Activated naive CD4-positive, alpha-beta T cell treated with anti-CD3 and anti-CD28 coated beads, Interleukin-2, amount 50 U/mL, for 24 hours (primary cell): Measurements from ENCODE around the gene HSP90AB1.

Experiments
- H3K27ac Mint-ChIP-seq: one replicate; pipeline ENCODE4 v1.8.0; 2021; ENCODE audit warnings: mild to moderate bottlenecking, mixed read lengths
- H3K27me3 Mint-ChIP-seq: one replicate; pipeline ENCODE4 v1.8.0; 2021; ENCODE audit warnings: mixed read lengths
- H3K36me3 Mint-ChIP-seq: one replicate; pipeline ENCODE4 v1.8.0; 2021; ENCODE audit warnings: mixed read lengths
- H3K4me1 Mint-ChIP-seq: one replicate; pipeline ENCODE4 v1.8.0; 2021; ENCODE audit warnings: mixed read lengths
- H3K4me3 Mint-ChIP-seq: one replicate; pipeline ENCODE4 v1.8.0; 2021; ENCODE audit warnings: mild to moderate bottlenecking, mixed read lengths
- H3K9me3 Mint-ChIP-seq: one replicate; pipeline ENCODE4 v1.8.0; 2021; ENCODE audit warnings: mixed read lengths

HSP90AB1 gene

DNA sequence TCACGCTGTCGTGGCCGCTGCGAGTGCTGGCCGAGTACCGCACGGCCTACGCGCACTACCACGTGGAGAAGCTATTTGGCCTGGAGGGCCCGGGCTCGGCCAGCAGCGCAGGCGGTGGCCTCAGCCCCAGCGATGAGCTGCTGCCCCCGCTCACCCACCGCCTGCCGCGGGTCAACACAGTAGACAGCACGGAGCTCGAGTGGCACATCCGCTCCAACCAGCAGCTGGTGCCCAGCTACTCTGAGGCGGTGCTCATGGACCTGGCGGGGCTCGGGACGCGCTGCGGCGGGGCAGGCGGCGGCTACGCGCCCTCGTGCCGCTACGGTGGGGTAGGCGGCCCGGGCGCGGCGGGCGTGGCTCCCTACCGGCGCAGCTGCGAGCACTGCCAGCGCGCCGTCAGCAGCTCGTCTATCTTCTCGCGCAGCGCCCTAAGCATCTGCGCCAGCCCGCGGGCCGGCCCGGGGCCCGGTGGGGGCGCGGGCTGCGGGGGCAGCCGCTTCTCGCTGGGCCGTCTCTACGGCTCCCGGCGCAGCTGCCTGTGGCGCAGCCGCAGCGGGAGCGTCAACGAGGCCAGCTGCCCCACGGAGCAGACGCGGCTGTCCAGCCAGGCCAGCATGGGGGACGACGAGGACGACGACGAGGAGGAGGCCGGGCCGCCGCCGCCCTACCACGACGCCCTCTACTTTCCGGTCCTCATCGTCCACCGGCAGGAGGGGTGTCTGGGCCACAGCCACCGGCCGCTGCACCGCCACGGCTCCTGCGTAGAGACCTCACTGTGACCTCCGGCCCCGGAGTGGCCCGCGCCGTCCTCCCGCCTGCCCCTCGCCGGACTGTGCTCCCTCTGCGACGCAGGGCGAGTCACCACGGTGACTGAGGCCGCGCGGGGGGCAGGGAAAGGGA, 29.1 kb downstream of the HSP90AB1 start:
- Mint-ChIP-seq H3K36me3 (peaks cover 1% of the 10 kb centered on the region), H3K4me1 (peaks cover 8% of the 10 kb centered on the region), H3K27ac (no peak overlapping the region), H3K27me3 (peaks cover 40% of the 10 kb centered on the region), H3K4me3 (no peak overlapping the region), H3K9me3 (no peaks in the 10 kb centered on the region)

DNA sequence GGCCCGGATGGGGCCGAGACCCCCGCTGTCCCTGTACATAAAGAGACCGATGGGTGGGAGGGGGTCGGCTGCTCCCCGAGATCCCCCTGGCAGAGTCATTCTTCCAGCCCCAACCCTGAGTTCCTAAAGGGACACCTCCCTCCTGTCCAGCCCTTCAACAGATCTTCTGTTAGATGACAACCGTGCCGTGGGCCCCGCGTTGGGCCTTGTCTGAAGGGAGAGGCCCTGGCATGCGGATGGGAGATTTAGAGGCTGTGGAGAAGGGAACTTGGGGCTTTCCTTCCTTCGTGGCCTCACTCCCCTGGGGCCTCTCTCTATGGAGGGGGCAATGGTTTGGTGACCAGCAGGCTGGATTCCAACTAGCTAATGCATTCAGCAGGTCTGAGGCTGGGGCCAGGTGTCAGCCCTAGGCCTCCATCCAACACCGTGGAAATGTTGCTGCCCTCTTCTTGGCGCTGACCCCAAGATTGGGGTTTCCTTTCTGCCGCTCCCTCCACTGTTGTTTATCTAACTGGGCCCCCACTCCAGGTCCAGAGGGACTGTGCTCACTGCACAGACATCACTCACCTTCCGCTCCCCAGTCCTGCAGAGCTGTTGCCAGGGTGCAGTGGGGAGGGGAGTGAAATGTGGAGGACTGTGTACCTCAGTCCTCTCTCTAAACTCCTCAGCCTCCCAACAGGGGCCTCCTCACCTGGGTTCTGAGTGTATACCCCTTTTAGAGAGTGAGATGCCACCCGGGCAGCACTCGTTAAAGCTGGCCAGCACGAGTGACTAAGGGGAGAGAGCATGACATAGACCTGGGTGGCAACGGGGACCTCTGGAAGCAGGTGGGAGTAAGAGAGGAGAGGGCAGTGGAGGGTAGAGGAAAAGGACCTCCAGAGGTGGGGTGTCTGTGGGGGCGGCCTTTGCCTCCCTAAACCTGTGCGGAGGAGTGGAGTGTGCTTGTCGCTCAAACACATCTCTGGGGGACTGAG, 30.1 kb downstream of the HSP90AB1 start:
- H3K9me3 Mint-ChIP-seq = no peaks in the 10 kb centered on the region
- H3K27ac Mint-ChIP-seq = no peak overlapping the region
- peaks cover 4% of the 10 kb centered on the region for H3K4me1 Mint-ChIP-seq
- peaks cover 33% of the 10 kb centered on the region for H3K27me3 Mint-ChIP-seq
- H3K4me3 Mint-ChIP-seq = peak overlapping the region; percentile 28
- H3K36me3 Mint-ChIP-seq = no peaks in the 10 kb centered on the region

DNA sequence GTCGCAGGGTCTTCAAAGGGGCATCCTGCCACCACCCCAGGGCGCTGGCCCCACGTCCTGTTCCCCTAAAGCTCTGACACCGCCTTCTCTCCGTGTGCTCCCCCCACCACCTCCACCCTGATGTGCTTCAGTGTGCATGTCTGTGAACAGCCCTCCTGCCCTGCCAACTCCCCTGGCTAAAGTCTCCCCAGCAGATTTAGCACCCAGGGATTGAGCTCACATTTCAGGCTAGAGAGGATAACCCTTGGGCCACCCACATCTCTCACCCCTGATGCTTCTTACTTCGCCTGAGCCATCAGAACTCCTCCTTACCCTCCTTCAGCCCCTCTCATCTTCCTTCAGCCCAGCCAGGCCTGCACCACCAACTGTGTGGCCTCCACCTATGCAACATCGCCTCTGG, 30.9 kb downstream of the HSP90AB1 start:
- peaks cover 30% of the 10 kb centered on the region for H3K27me3 Mint-ChIP-seq

DNA sequence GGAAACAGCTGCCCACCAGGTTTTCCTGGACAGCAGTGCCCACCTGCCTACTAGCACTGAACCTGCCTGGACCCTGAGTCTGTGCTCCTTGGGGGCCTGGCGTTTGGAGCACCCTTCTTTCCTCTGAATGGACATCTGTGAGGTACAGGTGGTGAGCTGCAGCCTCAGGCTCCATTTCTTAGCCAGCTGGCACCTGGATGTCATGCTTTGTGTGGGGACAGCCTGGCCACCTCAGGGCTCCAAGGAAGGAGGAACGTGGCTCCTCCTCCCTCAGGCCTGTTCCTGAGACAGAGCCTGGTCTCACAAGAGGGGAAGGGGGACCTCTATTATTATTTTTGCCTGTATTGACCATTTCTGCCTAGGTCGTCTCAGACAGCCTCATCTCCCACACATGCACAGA, 31.4 kb downstream of the HSP90AB1 start:
- peaks cover 24% of the 10 kb centered on the region for H3K27me3 Mint-ChIP-seq
- no peak overlapping the region for H3K4me3 Mint-ChIP-seq
- no peak overlapping the region for H3K27ac Mint-ChIP-seq
- H3K9me3 Mint-ChIP-seq = no peaks in the 10 kb centered on the region
- no peaks in the 10 kb centered on the region for H3K36me3 Mint-ChIP-seq
- peaks cover 4% of the 10 kb centered on the region for H3K4me1 Mint-ChIP-seq

More for the DNA sequence above, 30.9 kb downstream of the HSP90AB1 start:
- no peak overlapping the region for H3K4me3 Mint-ChIP-seq
- no peaks in the 10 kb centered on the region for H3K36me3 Mint-ChIP-seq
- no peaks in the 10 kb centered on the region for H3K9me3 Mint-ChIP-seq
- no peak overlapping the region for H3K27ac Mint-ChIP-seq
- peaks cover 4% of the 10 kb centered on the region for H3K4me1 Mint-ChIP-seq

DNA sequence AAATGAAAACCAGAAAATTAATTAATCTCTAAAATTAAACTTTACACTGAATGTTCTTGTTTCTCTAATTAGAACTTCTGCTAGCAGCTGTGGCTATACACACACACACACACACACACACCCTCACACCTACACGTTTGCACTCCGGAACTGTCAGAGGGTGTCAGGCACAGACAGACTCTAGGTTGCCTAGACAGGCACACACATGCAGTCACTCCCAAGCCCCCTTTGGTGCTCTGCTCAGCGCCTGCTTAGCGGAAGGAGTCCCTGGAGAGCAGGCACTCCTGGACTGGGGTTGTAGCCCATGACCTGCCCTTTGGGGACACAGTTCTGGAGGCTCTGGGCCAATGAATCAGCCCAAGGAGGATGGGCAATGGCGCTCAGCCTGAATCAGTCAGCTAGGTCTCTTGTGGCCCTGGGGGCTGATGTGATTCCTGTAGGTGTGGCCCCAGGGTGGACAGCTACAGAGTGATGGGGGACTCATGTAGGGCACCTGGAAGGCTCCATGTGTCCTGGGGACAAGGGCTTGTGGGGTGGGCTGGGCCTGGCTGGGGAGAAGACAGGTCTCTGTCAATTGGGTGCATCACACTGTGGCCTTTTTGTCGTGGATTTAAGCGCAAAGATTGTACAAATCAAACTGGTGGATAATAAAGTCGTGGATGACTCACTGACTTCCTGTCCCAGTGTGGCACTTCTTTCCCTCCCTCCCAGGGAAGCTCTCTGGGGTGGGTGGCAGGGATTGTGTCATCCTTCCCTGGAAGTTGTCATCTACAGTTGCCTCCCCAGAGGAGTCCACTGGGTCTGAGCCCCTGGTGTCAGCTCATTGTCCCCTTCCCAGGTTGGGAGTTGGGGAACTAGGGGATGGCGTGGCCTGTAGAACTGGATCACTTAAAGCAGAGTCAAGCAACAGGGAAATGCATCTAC, 32.1 kb downstream of the HSP90AB1 start:
- peaks cover 19% of the 10 kb centered on the region for H3K27me3 Mint-ChIP-seq
- H3K27ac Mint-ChIP-seq = no peak overlapping the region

DNA sequence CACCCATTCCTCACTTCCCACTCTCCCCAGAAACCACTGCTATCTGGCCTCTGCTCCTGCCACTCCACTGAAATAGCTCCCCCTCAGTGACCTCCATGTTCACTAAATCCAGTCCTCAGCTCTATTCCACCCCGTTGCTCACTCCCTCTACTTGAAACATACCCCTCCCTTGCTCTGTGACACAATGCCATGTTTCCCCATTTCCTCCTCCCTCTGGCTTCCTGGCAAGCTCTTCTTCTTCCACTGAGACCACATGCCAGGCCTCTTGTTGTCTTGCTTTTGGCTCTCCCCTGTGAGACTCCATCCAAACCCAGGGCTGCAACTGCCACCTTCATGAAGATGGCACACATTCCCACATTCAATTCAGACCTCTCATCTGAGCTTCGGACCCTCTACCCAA, 37.2 kb downstream of the HSP90AB1 start:
- Mint-ChIP-seq H3K4me1 (no peaks in the 10 kb centered on the region), H3K4me3 (no peak overlapping the region), H3K36me3 (no peaks in the 10 kb centered on the region), H3K9me3 (no peaks in the 10 kb centered on the region), H3K27me3 (peaks cover 16% of the 10 kb centered on the region), H3K27ac (no peak overlapping the region)

More for the DNA sequence above, 32.1 kb downstream of the HSP90AB1 start:
- H3K36me3 Mint-ChIP-seq = no peaks in the 10 kb centered on the region
- H3K4me1 Mint-ChIP-seq = peaks cover 4% of the 10 kb centered on the region
- no peak overlapping the region for H3K4me3 Mint-ChIP-seq
- no peaks in the 10 kb centered on the region for H3K9me3 Mint-ChIP-seq

DNA sequence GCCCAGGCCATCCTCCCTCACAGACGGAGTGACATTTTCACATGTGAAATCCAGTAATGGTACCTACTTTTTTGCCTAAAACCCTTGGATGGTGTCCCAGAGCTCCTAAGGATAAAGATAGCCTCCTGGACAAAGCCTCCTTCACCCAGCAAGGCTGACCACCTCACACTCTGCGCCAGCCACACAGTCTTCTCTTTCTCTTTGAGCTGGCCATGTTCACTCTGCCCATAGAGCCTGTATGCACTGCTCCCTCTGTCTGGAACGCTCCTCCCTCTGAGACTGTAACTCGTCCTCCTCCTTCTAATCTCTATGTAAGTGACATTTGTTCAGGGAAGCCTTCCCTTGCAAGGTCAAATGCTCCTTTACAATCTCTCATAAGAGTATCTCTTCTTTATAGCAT, 38.0 kb downstream of the HSP90AB1 start:
- Mint-ChIP-seq H3K9me3 (no peaks in the 10 kb centered on the region), H3K36me3 (no peaks in the 10 kb centered on the region), H3K27ac (no peak overlapping the region), H3K4me1 (no peaks in the 10 kb centered on the region), H3K4me3 (no peak overlapping the region), H3K27me3 (peaks cover 20% of the 10 kb centered on the region)

DNA sequence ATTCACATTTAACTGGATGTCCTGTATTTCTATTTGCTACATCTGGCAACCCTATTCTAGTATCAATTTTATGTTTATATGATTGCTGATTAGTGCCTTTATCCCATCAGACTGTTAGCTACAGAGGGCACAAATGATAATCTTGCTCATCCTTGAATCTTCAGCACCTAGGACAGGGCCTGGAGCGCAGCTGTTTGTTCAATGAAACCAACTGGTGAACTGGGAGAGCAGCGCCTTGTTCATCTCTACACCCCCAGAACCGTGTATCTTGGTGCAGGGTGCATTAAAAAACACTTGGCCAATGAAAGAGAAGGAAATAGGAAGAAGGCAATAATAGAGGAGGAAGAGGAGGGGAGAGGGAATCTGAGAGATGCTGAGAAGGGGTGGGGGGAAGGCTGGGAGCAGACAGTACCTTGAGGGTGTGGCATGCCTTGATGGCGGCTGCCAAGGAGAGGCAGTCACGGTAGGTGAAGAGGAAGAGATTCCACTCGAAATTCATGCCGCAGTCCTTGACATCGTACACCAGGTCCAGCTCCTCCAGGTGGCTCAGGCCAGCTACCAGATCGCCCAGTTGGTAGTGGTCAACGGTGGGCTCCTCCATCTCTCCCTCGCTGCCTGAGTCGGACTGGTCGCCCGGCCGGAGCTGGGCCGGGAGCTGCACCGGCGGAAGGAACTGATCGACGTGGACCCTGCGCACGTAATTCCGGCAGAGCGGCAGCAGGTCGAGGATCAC, 38.8 kb downstream of the HSP90AB1 start:
- Mint-ChIP-seq H3K4me3 (no peak overlapping the region), H3K27me3 (peaks cover 25% of the 10 kb centered on the region), H3K36me3 (no peaks in the 10 kb centered on the region), H3K9me3 (no peaks in the 10 kb centered on the region), H3K27ac (no peak overlapping the region), H3K4me1 (no peaks in the 10 kb centered on the region)

DNA sequence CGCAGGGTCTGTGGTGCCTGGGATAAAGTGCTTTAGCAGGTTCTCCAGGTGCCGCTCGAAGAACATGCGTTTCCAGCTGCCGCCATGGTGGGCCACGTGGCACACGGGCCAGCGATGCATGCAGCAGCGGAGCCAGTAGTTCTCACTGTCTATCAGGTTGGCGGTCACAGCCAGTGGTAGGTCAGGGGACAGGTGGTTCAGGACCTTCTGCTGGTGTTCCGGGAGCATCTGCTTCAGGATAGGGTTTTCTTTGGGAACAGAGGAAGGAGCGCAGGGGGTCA, 39.3 kb downstream of the HSP90AB1 start:
- no peak overlapping the region for H3K4me3 Mint-ChIP-seq
- H3K27ac Mint-ChIP-seq = no peak overlapping the region
- H3K4me1 Mint-ChIP-seq = no peaks in the 10 kb centered on the region
- no peaks in the 10 kb centered on the region for H3K9me3 Mint-ChIP-seq
- no peaks in the 10 kb centered on the region for H3K36me3 Mint-ChIP-seq
- H3K27me3 Mint-ChIP-seq = peaks cover 29% of the 10 kb centered on the region

DNA sequence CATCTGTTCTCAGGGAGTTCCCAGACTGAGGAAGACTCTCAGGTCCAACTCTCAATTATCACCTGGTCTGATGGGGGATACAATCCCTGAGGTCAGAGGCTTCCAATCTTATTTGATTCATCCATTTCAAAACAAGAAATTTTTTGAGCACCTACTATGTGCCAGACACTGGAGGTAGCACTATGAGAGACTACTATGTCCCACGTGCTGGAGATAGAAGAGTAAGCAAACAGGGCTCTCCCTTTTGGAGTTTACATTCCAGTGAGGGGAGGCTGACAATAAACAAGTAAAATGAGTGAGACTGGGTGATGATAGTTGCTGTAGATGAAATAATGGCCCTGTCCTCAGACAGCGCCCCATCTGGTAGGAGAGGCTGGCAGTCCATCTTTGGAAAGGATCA, 39.8 kb downstream of the HSP90AB1 start:
- no peak overlapping the region for H3K27ac Mint-ChIP-seq
- no peaks in the 10 kb centered on the region for H3K36me3 Mint-ChIP-seq
- no peaks in the 10 kb centered on the region for H3K4me1 Mint-ChIP-seq
- no peak overlapping the region for H3K4me3 Mint-ChIP-seq
- H3K9me3 Mint-ChIP-seq = no peaks in the 10 kb centered on the region
- peaks cover 32% of the 10 kb centered on the region for H3K27me3 Mint-ChIP-seq

DNA sequence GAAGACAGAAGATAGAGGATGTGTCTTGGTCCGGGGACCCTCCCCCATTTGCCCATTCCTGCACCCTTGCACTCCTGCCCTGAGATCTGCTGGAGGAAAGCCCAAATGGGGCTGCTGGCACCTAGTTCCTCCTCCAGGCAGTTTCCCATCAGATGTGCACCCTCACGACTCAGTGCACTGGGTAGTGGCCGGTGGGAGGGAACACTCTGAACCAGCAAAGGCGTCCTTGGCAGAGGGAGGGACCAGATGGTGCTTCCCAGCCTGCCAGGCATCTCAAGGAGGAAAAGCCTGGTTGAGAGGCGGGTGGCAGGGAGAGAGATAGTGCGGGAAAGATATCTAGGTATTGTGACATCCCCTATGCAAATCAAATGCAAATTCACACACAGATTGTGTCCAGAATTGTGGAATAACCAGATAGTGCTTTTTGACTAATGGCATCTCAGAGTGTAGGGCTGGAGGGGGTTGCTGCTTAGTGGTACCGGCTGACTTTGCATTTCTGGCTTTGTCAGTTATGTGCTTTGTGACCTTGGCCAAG, 42.9 kb downstream of the HSP90AB1 start:
- H3K9me3 Mint-ChIP-seq = no peaks in the 10 kb centered on the region
- peaks cover 47% of the 10 kb centered on the region for H3K27me3 Mint-ChIP-seq
- H3K4me1 Mint-ChIP-seq = no peaks in the 10 kb centered on the region
- no peaks in the 10 kb centered on the region for H3K36me3 Mint-ChIP-seq
- no peak overlapping the region for H3K4me3 Mint-ChIP-seq
- H3K27ac Mint-ChIP-seq = no peak overlapping the region

DNA sequence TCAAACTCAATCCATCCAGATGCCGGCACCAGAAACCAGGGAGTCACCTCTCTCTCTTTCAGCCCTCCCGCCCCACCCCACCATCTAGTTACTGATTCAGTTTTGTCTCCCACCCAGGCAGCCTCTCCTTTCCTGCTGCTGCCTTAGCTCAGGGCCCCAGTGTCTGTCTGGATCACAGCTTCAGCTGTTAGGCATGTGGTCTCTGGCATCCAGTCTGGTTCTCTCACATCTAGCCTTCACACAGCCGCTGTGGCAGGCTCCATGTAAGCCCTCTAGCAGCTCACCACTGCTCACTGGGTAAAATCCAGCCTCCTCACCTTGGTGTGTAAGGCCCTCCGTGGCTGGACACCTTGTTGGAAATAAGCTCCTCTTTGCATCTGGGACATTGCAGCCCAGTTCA, 44.9 kb downstream of the HSP90AB1 start:
- peaks cover 51% of the 10 kb centered on the region for H3K27me3 Mint-ChIP-seq
- no peak overlapping the region for H3K4me3 Mint-ChIP-seq
- no peaks in the 10 kb centered on the region for H3K36me3 Mint-ChIP-seq
- H3K4me1 Mint-ChIP-seq = no peaks in the 10 kb centered on the region
- H3K27ac Mint-ChIP-seq = no peak overlapping the region
- no peaks in the 10 kb centered on the region for H3K9me3 Mint-ChIP-seq

DNA sequence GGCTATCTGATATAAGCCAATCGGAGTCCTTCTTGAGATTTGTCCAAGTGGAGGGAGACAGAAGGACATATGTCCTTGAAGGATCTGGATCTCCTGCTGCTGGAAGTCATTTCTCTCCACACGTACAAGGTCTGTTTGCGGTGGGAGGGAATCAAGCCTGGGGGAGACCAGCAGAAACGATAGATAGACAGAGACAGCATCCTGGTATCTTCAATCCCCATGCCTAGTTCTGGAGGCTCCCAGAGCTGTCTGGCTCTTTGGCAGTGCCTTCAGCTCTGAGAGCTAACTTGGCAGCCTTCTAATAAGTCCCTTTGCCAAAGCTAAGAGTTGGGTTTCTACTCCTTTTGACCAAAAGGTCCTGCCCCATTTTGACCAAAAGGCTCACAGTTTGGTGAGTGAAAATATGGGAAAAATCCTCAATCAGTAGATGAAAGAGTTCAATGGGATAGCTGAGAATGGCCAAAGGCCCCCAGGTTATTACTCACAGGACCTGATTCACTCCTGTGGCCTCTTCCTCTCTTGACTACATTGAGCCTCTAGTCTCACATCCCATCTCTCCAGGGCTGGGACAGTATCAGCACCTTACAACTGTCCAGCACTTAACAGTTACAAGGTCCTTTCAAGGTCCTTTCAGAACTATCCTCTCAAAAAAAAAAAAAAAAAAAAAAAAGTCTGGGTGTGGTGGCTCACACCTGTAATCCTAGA, 45.9 kb downstream of the HSP90AB1 start:
- Mint-ChIP-seq H3K27ac (no peak overlapping the region), H3K27me3 (peaks cover 45% of the 10 kb centered on the region), H3K9me3 (no peaks in the 10 kb centered on the region)

More for the DNA sequence above, 45.9 kb downstream of the HSP90AB1 start:
- H3K4me1 Mint-ChIP-seq = peaks cover 2% of the 10 kb centered on the region
- H3K4me3 Mint-ChIP-seq = no peak overlapping the region
- no peaks in the 10 kb centered on the region for H3K36me3 Mint-ChIP-seq
